HG02870 (cell line): ENCODE measurements around the gene ADGRB3.
"Not testable (repeated sequence)": the region's sequence is repeated elsewhere in the genome, so short reads cannot be mapped to it uniquely, and the experiment has no call there.

Experiments
- ATAC-seq: cut with Tn5 transposase; IDR thresholded peaks from one replicate; pipeline ENCODE4 v1.9.1; 2021; ENCODE audit warnings: mild to moderate bottlenecking, moderate library complexity; ENCODE audit not compliant: unreplicated experiment

ADGRB3 gene

GRCh38 chr6:68642977-68643376 is 7.9 kb downstream of the ADGRB3 start:
- no peak for ATAC-seq

- no peak for ATAC-seq
Measured at GRCh38 chr6:68649669-68650068, 14.6 kb downstream of the ADGRB3 start.

- no peak for ATAC-seq
Measured at GRCh38 chr6:68650142-68650541, 15.1 kb downstream of the ADGRB3 start.

- ATAC-seq, result no peak
Measured at GRCh38 chr6:68651011-68651985, 16.2 kb downstream of the ADGRB3 start.

- ATAC-seq, result no peak
Measured at GRCh38 chr6:68652117-68652536, 17.0 kb downstream of the ADGRB3 start.

GRCh38 chr6:68653074-68653705 is 18.1 kb downstream of the ADGRB3 start:
- no peak for ATAC-seq

- ATAC-seq, result no peak
Measured at GRCh38 chr6:68653706-68654089, 18.6 kb downstream of the ADGRB3 start.

- ATAC-seq, result no peak
Measured at GRCh38 chr6:68654134-68654533, 19.1 kb downstream of the ADGRB3 start.

GRCh38 chr6:68655028-68655427 is 19.9 kb downstream of the ADGRB3 start:
- ATAC-seq, result no peak

GRCh38 chr6:68657374-68658139 is 22.5 kb downstream of the ADGRB3 start:
- no peak for ATAC-seq

- ATAC-seq, result no peak
Measured at GRCh38 chr6:68658338-68658737, 23.3 kb downstream of the ADGRB3 start.

- ATAC-seq, result no peak
Measured at GRCh38 chr6:68673255-68673654, 38.2 kb downstream of the ADGRB3 start.

GRCh38 chr6:68675548-68675947 is 40.5 kb downstream of the ADGRB3 start:
- ATAC-seq, result no peak

GRCh38 chr6:68676094-68676493 is 41.0 kb downstream of the ADGRB3 start:
- ATAC-seq, result not testable (repeated sequence)

GRCh38 chr6:68677058-68677457 is 42.0 kb downstream of the ADGRB3 start:
- ATAC-seq, result no peak

GRCh38 chr6:68679399-68679798 is 44.3 kb downstream of the ADGRB3 start:
- no peak for ATAC-seq

- ATAC-seq, result no peak
Measured at GRCh38 chr6:68680264-68680663, 45.2 kb downstream of the ADGRB3 start.

GRCh38 chr6:68689910-68690309 is 54.8 kb downstream of the ADGRB3 start:
- no peak for ATAC-seq

GRCh38 chr6:68691120-68691519 is 56.0 kb downstream of the ADGRB3 start:
- no peak for ATAC-seq

GRCh38 chr6:68693271-68693670 is 58.2 kb downstream of the ADGRB3 start:
- ATAC-seq, result no peak

GRCh38 chr6:68695403-68695802 is 60.3 kb downstream of the ADGRB3 start:
- ATAC-seq, result no peak
